Activated gamma-delta T cell treated with anti-CD3 and anti-CD28 coated beads, Interleukin-2, amount 50 U/mL, for 16 hours (primary cell): Measurements from ENCODE around the gene NF1.
"Not testable (repeated sequence)": the region's sequence is repeated elsewhere in the genome, so short reads cannot be mapped to it uniquely, and the experiment has no call there.

Experiments
- DNase-seq: peaks from one replicate; pipeline ENCODE4 v3.0.0-alpha.2; 2020; ENCODE audit warnings: low read depth

Gene NF1

DNA sequence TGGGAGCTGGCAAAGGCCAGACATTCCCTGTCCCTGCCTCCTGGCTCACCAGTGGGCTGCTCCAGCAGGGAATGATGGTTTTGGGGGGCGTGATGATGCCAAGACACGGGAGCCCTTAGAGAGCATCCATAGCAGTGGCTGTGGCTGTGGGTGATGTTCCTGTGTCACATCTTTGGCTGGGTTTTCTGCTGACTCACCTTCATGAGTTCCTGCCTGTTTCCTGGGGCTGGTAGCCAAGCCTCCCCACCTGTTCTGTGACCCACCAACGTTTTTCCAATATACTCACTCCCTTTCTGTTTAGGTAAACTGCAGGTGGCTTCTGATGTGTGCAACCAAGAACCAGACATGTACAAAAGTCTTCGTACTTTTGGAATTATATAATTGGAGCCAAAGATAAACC is 16.5 kb upstream of the NF1 start:
- DNase-seq, result no peak

DNA sequence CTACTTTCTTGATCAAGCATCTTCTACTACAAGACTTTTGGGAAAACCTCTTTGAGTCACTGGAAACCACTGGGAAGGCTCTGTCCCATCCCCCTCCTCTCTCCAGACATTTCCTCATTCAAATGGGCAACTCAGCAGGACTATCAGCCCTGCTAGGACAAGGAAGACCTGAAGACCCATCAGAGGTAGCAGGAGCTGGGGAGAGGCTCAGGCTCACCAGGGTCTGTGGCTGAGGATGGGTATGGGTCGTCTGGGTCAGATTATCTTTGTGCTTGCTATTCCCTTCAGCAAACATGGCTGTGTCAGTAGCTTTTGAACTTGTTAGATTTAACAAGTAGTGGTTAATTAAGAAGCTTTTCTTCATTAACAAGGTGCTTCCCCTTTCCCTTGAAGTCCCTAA is 15.0 kb upstream of the NF1 start:
- no peak for DNase-seq

DNA sequence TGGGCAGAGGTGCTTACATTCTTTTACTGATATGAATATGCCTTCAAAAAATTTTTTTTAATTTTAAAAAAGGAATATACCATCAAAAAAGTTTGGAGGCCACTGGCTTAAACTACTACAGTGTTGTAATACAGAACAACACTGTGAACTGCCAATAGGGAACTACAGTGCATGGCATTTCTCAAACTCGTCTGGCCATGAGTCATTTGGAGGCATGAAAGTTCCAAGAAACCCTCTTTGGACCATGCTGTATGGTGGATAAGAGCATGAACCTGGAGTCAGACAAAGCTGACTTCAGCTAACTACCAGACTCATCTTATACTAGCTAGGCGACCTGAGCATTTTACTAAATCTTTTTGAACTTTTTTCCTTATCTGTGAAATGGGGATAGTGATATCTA is 9.2 kb upstream of the NF1 start:
- no peak for DNase-seq

DNA sequence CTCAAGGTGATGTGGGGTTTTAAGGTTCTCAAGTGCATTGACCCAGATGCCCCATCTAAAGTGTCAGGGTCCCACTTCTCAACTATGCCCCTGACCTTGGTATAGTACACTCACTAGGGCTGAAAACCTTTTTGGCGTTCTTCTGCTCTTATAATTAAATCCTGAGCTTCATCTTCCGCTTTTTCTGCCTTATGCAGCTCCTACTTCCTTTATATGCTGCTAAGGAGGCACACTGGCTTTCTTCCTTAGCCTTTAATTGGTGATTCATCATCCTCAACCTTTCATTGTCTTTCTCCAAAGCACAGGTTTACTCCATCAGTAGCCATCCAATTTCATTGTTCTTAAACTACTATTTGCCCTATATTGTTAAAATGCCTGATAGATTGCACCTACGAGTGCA is 5.3 kb upstream of the NF1 start:
- no peak for DNase-seq

DNA sequence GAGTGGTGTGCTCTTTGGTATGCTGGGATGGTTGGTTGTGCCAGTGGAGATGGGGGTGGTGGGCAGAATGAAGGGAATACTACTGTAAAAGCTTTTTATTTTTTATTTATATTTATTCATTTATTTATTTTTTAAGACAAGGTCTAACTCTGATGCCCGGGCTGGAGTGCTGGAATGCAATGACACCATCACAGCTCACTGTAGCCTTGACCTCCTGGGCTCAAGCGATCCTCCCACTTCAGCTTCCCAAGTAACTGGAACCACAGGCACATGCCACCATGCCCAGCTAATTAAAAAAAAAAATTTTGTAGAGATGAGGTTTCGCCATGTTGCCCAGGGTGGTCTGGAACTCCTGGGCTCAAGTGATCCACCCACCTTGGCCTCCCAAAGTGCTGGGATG is 4.1 kb upstream of the NF1 start:
- not testable (repeated sequence) for DNase-seq

DNA sequence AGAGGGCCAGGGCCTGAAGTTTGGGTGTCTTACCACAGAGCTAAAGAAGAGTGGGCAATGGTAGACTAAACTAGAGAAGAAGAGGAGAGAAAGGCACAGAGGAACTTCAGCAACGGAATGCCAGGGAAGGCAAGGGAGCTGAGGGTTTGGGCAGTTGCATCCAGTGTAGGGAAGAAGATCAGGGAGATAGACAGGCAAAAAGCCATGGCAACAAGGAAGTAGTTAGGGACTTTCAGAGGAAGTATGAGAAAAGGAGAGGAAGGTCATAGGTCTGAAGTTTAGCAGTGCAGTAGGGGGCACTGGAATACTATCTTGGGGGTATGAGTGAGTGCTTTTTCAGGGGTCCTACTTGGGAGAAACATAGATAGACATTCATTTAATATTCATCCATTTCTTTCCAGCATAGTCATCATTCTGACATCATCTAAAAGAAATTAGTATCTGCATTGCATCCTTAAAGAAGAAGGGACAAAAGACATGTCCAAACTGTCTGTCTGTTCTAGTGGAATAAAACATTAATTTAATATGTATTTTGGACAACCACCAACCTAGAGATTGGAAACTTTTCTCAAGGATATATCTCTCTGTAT is 2.2 kb upstream of the NF1 start:
- no peak for DNase-seq

DNA sequence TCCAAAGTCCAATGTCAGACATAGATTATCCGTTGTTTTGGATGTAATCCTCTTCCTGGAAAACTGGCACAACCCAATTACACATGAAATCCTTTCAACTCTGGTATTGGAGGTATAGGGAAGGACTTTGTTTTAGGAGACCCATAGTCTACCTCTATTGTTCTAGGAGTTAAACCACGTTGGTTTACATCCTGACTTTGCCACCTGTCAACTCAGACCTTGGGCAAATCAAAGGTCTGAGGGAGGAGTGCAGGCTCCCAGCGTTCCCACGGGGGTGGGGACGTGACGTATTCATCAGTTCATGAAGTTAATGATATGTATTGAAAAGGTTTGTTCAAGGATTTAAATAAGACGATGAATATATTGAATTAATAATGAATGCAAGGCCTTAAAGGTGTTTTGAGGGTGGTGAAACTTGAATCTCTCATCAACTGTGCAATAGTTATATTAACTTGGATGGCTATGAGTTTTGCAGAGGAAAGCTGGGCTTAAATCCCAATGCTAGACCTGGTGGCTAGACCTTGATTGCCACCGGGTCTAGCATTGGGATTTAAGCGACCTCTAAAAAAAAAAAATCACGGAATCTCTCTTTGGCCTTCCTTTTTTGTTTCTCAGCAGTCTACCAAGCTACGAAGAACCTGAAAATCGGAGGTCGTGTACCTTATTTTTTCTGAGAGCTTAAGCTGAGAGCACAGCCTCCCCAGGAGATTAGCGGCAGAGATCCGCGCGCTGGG is 744 bp upstream of the NF1 start:
- DNase-seq, result no peak

DNA sequence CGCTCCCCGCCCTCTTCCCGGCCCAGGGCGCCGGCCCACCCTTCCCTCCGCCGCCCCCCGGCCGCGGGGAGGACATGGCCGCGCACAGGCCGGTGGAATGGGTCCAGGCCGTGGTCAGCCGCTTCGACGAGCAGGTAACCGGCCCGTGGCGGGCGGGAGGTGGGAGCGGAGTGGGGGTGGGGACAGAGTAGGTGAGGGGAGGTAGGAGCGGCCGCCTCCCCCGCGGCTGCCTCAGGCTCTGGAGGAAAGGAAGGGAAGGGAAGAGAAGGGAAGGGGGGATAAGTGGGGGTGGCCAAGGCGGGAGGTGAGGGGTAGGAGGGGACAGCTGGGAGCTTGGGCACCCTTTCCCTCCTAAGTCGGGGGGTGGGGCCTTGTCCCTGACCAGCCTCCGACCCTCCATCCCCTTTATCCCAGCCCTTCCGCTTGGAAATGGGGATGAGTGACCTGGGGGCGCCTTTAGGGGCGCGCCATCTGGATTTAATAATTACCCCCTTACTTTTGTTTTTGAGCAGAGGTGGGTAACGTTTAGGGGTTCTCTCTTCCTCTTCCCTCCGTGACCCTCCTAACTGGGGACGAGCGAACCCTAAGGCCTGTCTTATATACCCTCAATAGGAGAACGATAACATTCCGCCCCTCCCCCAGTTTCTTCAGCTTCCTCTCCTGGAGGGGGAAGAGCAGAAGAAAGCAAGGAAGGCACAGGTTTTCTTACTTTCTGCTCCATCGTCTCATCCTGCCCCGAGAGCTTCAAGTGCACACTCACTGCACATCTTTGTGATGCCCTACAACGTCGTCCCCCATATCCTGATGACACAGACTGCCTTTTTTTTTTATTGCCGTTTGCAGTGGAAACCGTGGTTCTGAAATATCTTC is 694 bp downstream of the NF1 start:
- peak; percentile 9 for DNase-seq

DNA sequence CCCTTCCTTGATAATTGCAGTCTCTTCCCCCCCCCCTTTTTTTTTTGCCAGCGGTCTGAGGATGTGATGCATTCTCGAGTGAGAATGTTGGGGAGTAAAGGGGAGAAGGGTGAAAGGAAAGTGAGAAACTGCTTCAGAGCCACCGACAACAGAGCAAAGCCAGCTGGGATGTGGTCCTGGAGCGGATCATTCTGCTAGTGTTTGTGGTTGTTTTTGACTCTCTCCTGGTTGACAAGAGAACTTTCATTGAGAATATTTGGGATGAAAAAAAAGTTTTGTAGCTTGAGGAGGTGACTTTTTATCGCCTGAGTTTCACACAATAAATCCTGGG is 1.3 kb downstream of the NF1 start:
- no peak for DNase-seq

DNA sequence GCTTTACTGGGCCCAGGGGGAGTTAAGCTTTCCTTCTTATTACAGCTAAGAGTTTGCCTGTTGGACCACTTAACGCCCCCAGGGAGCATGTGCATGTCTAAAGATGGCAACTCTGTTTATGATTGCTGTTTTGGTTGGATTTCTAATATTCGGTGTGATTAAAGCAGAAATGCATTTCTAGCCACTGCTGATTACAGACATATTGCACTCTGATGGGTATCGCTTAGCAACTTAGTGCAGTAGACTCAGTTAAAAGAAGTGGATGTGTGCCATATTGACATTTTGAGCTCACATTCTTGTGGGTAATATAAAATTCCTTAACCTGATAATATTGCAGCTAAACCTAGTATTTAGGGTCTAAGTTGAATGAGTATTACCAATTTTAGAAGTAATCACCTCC is 4.2 kb downstream of the NF1 start:
- no peak for DNase-seq

DNA sequence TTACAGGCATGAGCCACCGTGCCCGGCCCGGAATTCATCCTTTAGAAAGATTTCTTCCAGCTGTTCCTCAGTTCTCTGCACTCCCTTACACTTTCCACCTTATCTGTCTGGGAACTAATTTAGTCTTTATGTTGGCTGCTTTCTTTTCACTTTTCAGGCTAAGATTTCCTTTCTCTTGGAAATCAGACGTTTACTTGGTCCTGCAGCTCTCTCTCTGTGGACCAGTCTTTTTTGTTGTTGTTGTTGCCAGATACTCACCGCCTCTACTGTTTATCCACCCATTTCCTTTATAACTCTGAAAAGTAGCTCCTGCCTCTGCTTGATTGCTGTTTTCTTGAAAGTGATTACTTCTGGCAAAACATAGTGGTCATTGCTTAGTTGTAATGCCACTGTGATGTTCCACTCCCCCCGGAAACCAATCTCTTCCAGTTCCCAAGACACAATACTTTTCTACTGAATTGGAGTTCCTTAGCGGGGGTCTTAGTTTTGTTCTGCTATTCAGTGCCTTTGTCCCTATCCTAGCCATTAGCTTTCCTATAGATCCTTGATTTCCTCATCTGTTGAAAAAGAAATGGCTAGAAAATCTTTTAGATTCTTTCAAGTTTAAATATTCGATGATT is 6.2 kb downstream of the NF1 start:
- no peak for DNase-seq

DNA sequence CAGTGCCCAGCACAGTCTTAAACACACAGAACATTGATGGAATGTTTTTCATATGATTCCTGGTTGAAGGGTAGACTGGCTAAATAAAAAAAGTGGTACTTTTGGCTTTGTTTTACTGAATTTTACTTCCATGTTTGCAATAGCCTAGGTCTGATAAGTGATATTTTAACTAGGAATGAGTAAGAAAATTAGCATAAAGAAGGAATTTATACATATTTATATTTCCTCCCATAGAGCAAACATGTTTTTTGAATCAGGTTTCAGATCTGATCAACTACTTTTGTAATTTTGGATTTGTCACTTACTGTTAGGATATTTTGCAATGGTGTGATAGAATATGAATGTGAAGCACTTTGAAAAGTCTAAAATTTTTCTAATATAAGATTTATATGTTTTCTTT is 7.2 kb downstream of the NF1 start:
- no peak for DNase-seq

DNA sequence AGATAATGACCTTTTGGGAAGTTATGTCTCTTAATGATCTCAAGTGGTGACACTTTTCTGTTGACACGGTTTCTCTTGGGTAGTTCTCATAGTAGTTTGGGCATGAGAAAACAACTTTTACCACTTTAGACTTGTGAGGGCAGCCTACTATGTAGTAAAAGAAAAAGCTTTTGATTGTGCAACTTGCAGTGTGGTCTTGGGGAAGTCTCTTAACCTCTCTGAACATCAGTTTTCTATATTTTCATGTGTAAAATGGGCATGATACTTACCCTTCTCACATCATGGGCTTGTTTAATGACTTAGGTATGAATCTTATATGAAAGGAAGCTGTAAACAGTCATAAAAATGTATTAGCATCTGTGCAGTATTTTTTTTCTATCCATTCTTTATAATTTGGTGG is 11.2 kb downstream of the NF1 start:
- DNase-seq, result no peak

DNA sequence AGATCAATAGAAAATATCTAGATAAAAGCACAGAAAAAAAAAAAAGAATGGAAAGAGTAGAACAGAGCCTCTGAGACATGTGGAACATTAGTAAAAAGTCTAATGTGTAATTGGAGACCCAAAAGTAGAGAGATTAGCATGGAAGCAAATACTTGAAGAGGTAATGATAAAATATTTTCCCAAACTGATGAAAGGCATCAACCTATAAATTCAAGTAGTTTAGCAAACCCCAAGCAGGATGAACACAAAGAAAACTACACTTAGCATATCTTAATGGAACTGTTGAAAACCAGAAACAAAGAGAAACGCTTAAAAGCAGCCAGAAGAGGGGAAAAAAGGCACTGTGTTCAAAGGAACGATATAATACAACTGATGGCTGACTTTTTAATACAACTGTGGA is 16.4 kb downstream of the NF1 start:
- DNase-seq, result no peak

DNA sequence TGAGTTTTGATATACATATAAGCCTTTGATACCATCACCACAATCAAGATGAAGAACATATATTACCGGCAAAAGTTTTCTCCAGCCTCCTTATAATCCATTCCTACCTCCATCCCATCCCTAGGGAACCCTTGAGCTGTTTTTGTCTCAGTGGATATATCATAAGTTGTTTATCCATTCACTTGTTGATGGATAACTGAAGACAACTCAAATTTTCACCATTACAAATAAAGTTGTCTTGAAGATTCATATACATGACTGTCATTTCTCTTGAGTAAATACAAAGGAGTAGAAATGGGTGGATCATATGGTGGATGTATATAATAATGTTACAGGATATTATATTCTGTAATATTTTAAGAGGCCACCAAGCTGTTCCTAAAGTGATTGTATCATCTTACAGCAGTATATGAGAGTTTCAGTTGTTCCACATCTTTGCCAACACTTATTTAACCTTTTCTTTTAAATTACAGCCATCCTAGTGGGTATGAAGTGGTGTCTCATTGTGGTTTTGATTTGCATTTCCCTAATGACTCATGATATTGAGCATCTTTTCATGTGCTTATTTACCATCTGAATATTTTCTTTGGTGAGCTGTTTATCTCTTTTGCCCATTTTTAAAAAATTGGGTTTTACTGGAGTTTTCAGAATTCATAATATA is 17.4 kb downstream of the NF1 start:
- DNase-seq, result no peak

DNA sequence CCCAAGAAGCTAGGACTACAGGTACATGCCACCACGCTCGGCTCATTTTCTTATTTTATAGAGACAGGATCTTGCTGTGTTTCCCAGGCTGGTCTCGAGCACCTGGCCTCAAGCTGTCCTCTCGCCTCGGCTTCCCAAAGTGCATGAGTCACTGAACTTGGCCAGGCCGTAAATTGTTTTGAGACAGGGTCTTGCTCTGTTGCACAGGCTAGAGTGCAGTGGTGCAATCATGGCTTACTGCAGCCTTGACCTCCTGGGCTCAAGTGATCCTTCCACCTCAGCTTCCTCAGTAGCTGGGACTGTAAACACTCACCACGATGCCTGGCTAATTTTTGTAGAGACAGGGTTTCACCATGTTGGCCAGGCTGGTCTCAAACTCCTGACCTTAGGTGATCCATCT is 18.6 kb downstream of the NF1 start:
- not testable (repeated sequence) for DNase-seq

DNA sequence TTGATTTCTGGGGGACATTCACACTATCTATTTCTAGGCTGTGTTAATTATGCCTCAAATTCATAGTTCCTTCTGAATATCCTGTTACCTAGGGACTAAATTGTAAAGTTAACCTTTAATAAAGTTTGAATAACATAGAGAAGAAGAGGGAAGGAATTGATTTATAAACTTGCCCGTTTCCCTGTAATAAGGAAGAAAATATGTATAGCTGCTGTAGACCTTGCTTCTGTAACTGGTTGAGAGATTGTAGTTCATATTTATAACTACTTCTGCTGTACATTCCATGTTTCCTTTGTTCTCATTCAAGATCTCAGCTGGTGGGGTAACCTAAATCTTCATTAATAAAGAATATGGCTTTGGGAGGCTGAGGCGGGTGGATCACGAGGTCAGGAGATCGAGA is 19.2 kb downstream of the NF1 start:
- no peak for DNase-seq

DNA sequence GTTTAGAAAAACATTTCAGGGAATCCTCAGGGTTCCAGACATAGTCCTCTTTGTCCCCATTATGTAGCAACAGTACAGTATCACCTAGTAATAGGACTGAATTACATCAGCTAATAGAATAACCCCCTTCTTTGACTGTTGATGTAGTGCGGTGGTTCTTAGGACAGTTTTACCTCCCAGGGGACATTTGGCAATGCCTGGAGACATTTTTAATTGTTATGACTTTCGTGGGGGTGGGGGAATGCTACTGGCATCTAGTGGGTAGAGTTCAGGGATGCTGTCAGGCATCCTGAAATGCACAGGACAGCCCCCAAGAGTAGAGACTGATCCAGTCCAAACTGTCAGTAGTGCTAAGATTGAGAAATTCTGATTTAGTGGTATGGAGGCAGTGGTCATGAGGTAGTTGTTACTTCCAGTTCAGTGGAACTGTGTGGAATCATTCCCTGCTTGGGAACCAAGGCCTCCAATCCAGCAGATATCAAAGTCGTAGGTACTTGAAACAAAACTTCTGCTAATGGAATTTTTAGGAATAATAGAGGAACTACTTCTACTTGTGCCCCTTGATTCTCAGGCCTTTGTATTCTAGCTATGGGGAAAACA is 20.3 kb downstream of the NF1 start:
- DNase-seq, result no peak

DNA sequence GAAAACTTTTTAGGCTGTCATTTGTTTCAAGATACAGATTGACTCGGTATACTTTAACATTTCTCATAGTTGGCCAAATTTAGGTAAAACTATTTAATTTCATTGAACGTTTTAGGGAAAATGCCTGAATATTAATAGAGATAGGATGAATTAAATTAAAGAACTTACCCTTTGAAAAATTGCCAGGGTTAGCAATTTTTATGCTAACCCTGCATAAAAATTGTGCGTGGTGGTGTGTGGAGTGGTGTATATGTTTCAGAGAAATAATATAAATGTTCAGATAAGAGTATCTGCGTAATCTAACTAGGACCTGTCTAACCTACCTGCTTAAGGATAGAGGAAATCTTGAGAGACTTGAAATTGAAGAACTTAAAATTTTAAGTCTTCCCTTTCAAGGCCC is 21.4 kb downstream of the NF1 start:
- DNase-seq, result no peak

DNA sequence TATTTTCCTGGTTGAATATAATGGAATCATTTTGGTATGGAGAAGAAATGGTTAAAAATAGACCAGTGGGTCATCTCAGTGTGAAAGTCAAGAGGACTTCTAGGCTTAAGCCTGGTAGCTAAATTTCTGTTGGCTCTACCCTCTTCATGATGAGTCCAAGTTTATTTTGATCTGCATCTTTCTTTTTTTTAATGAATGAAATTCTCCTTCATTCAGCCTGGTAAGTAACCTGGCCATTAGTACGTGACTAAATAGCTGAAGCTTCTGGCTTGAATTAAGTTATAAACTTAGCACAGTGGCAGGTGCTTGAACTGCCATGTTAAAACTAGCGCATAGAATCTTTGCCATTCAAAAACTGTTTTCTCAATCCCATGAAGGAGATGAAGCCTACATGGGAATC is 28.0 kb downstream of the NF1 start:
- DNase-seq, result no peak

DNA sequence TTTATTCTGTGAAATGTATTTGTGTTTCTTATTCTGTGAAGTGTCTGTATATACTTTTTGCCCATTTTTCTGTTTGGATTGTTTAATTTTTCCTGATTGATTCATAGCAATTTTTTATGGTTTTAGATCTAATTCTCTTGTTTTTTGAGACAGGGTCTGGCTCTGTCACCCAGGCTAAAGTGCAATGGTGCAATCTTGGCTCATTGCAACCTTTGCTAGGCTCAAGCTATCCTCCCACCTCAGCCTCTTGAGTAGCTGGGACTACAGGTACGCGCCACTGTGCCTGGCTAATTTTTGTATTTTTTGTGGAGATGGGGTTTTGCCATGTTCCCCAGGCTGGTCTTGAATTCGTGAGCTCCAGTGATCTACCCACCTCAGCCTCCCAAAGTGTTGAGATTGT is 31.5 kb downstream of the NF1 start:
- no peak for DNase-seq

DNA sequence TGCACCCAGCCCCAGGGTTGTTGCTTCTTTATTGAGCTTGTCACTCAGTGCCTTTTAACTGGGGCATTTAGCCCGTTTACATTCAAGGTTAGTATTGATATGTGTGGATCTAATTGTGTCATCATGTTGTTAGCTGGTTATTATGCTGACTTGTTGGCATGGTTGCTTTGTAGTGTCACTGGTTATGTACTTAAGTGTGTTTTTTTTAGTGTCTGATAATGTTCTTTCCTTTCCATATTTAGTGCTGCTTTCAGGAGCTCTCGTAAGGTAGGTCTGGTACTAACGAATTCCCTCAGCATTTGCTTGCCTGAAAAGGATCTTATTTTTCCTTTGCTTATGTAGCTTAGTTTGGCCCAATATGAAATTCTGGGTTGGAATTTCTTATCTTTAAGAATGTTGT is 33.5 kb downstream of the NF1 start:
- DNase-seq, result no peak
